IMR-90 (cell line): ENCODE data around the gene EIF6. TPM values are rescaled to one million over a fixed set of nuclear protein-coding genes. Genes with fewer than 3 reads are reported as not detected.

Experiments used
- ATAC-seq: fragments of 200-7000 bp; cut with Tn5 transposase; 2 replicates; pipeline ENCODE4 v1.9.1; 2020; ENCODE audit warnings: low read depth, mild to moderate bottlenecking, moderate library complexity
- BruUV-seq: library from RNA; stranded (reverse); fragments of 400-500 nt; replicated peaks from 2 replicates; lab custom pipeline; 2021; lab: Mats Ljungman, UMichigan
- CTCF ChIA-PET: fragments of 300-600 bp; formaldehyde crosslinking; extraction: SDS; loops from one replicate; lab custom pipeline; 2021; ENCODE audit warnings: antibody characterized with exemption; lab: Yijun Ruan, JAX
- POLR2A ChIA-PET: fragments of 300-600 bp; sonication (Branson Sonifier 250); formaldehyde crosslinking; loops from one replicate; lab custom pipeline; 2022; ENCODE audit warnings: antibody characterized with exemption; ENCODE audit not compliant: unreplicated experiment; lab: Charles Lee
- DNase-seq: peaks from one replicate; pipeline ENCODE4 v3.0.0; 2013
- H2AFZ ChIP-seq: replicated peaks from 2 replicates; pipeline ENCODE3; 2013; ENCODE audit warnings: low read length, mild to moderate bottlenecking; ENCODE audit not compliant: poor library complexity
- H2AK5ac ChIP-seq: 2 replicates; pipeline ENCODE4 v1.6.1; 2013; ENCODE audit warnings: low read depth, low read length, inconsistent platforms
- H2AK9ac ChIP-seq: replicated peaks from 2 replicates; pipeline ENCODE3; 2013; ENCODE audit warnings: mild to moderate bottlenecking, low read depth, low read length, moderate library complexity; ENCODE audit not compliant: poor library complexity
- H2BK120ac ChIP-seq: 2 replicates; pipeline ENCODE4 v1.6.1; 2013; ENCODE audit warnings: low read depth, low read length, inconsistent platforms
- H2BK15ac ChIP-seq: 3 replicates; pipeline ENCODE4 v1.6.1; 2013; ENCODE audit warnings: low read depth, low read length, inconsistent platforms
- H2BK20ac ChIP-seq: 2 replicates; pipeline ENCODE4 v1.6.1; 2013; ENCODE audit warnings: low read depth, mild to moderate bottlenecking, inconsistent platforms, low read length, moderate library complexity
- H2BK5ac ChIP-seq: 2 replicates; pipeline ENCODE4 v1.6.1; 2013; ENCODE audit warnings: mild to moderate bottlenecking, low read depth, low read length, inconsistent platforms; ENCODE audit not compliant: poor library complexity, severe bottlenecking
- H3K14ac ChIP-seq: replicated peaks from 2 replicates; pipeline ENCODE4 v1.6.1; 2013; ENCODE audit warnings: low read depth, low read length, inconsistent platforms
- H3K18ac ChIP-seq: 2 replicates; pipeline ENCODE4 v1.6.1; 2013; ENCODE audit warnings: low read depth, low read length, control low read depth
- H3K23ac ChIP-seq: 2 replicates; pipeline ENCODE4 v1.6.1; 2013; ENCODE audit warnings: low read depth, low read length, inconsistent platforms
- H3K27ac ChIP-seq: 2 replicates; pipeline ENCODE4 v1.5.1; 2013; ENCODE audit warnings: mild to moderate bottlenecking, control low read depth, low read length; ENCODE audit not compliant: insufficient read depth
- H3K27me3 ChIP-seq: 2 replicates; pipeline ENCODE4 v1.6.1; 2013; ENCODE audit warnings: low read length; ENCODE audit not compliant: control insufficient read depth, insufficient read depth
- H3K36me3 ChIP-seq: 2 replicates; pipeline ENCODE4 v1.6.1; 2013; ENCODE audit warnings: low read length, mixed read lengths; ENCODE audit not compliant: control insufficient read depth, insufficient read depth
- H3K4ac ChIP-seq: 2 replicates; pipeline ENCODE4 v1.6.1; 2013; ENCODE audit warnings: low read depth, low read length, inconsistent platforms
- H3K4me1 ChIP-seq: 2 replicates; pipeline ENCODE4 v1.6.1; 2013; ENCODE audit warnings: low read length, mixed read lengths; ENCODE audit not compliant: control insufficient read depth, insufficient read depth
- H3K4me2 ChIP-seq: 2 replicates; pipeline ENCODE4 v1.6.1; 2013; ENCODE audit warnings: low read depth, mild to moderate bottlenecking, control low read depth, low read length, moderate library complexity
- H3K4me3 ChIP-seq: 2 replicates; pipeline ENCODE4 v1.5.1; 2013; ENCODE audit warnings: low read depth, mild to moderate bottlenecking, control low read depth, low read length, moderate library complexity; ENCODE audit not compliant: insufficient read depth
- H3K56ac ChIP-seq: 2 replicates; pipeline ENCODE4 v1.6.1; 2013; ENCODE audit warnings: low read length, inconsistent platforms; ENCODE audit not compliant: insufficient read depth; ENCODE audit errors: extremely low read depth
- H3K79me1 ChIP-seq, 2 experiments: 2 replicates each; pipeline ENCODE4 v1.6.1; 2013; ENCODE audit warnings: low read length in 2 of 2, inconsistent platforms in 1 of 2, low read depth in 1 of 2
- H3K9ac ChIP-seq: 2 replicates; pipeline ENCODE4 v1.6.1; 2013; ENCODE audit warnings: low read depth, low read length, control low read depth
- H3K9me1 ChIP-seq: 2 replicates; pipeline ENCODE4 v1.6.1; 2013; ENCODE audit warnings: low read length, inconsistent platforms; ENCODE audit not compliant: insufficient read depth
- H3K9me3 ChIP-seq: 2 replicates; pipeline ENCODE4 v1.6.1; 2013; ENCODE audit warnings: low read length; ENCODE audit not compliant: control insufficient read depth, insufficient read depth
- H4K20me1 ChIP-seq: 2 replicates; pipeline ENCODE4 v1.6.1; 2013; ENCODE audit warnings: low read length, inconsistent platforms; ENCODE audit not compliant: insufficient read depth
- H4K5ac ChIP-seq: 2 replicates; pipeline ENCODE4 v1.6.1; 2013; ENCODE audit warnings: mild to moderate bottlenecking, low read depth, low read length, control low read depth
- H4K8ac ChIP-seq, 2 experiments: 2 replicates each; pipeline ENCODE4 v1.6.1; 2013; ENCODE audit warnings: low read depth in 2 of 2, low read length in 2 of 2, control low read depth in 1 of 2, inconsistent platforms in 1 of 2
- H4K91ac ChIP-seq: 2 replicates; pipeline ENCODE4 v1.6.1; 2013; ENCODE audit warnings: low read depth, low read length, inconsistent platforms; ENCODE audit not compliant: insufficient read depth
- CHD1 ChIP-seq: IDR thresholded peaks from 2 replicates; pipeline ENCODE4 v1.6.1; 2012; ENCODE audit warnings: low read depth, low read length, improper control_type of control experiment
- MAZ ChIP-seq: IDR thresholded peaks from 2 replicates; pipeline ENCODE4 v1.6.1; 2012; ENCODE audit warnings: low read depth, mild to moderate bottlenecking, low read length, improper control_type of control experiment, moderate library complexity, borderline replicate concordance
- RAD21 ChIP-seq: IDR thresholded peaks from 2 replicates; pipeline ENCODE4 v1.6.1; 2012; ENCODE audit warnings: low read length, improper control_type of control experiment
- SMC3 ChIP-seq: fragments of 150-350 bp; IDR thresholded peaks from 2 replicates; pipeline ENCODE4 v1.6.1; 2016; ENCODE audit warnings: low read depth, mild to moderate bottlenecking, antibody characterized with exemption, low read length, moderate library complexity
- WGBS, 2 experiments: methylation state at CpG; one replicate each; pipeline versions ENCODE4 v1.1.5 to v1.1.7; 2013; ENCODE audit warnings: missing lambda C conversion rate in 2 of 2; ENCODE audit not compliant: insufficient read length in 1 of 2; ENCODE audit errors: extremely low coverage in 2 of 2; 5-methylcytosine and 5-hydroxymethylcytosine counted together
- dilution Hi-C: fragments of 300-500 bp; cut with HindIII; formaldehyde crosslinking; loops from one replicate; pipeline ENCODE4 v1.14.3; 2018; ENCODE audit warnings: low sequenced_read_pairs; ENCODE audit not compliant: unreplicated experiment
- in situ Hi-C: fragments of 300-500 bp; cut with MboI; formaldehyde crosslinking; loops from 3 replicates; pipeline ENCODE4 v1.14.3; 2019; ENCODE audit warnings: low sequenced_read_pairs, inconsistent platforms, mixed read lengths
- intact Hi-C: fragments of 100-400 bp; cut with micrococcal nuclease; formaldehyde crosslinking; loops from 2 replicates; pipeline ENCODE4 v1.10.0; 2022
- polyA plus RNA-seq, 3 experiments: library from polyadenylated mRNA; depleted of rRNA; stranded (reverse); fragments of >200 nt; gene quantifications; 2 replicates each; pipeline ENCODE4 v1.2.3, GENCODE V29; 2012; ENCODE audit warnings: low replicate concordance in 1 of 3
- total RNA-seq: library from RNA; depleted of rRNA; stranded (reverse); fragments of >200 nt; gene quantifications from 2 replicates; pipeline ENCODE4 v1.2.3, GENCODE V29; 2012
- TF ChIP-seq, protein P1 (sequence below): conservative IDR thresholded peaks from 2 replicates; pipeline ENCODE4 v1.5.1; 2012; ENCODE audit warnings: mild to moderate bottlenecking, low read depth, low read length, improper control_type of control experiment
- TF ChIP-seq, protein P2 (sequence below): fragments of 150-350 bp; IDR thresholded peaks from 2 replicates; pipeline ENCODE4 v1.6.1; 2016; ENCODE audit warnings: low read depth, mild to moderate bottlenecking, low read length, moderate library complexity, borderline replicate concordance

The EIF6 gene
- total and polyA plus RNA-seq, 2 of the 4 experiments (the other 2 are of a cell fraction): 215 to 227 TPM

DNA sequence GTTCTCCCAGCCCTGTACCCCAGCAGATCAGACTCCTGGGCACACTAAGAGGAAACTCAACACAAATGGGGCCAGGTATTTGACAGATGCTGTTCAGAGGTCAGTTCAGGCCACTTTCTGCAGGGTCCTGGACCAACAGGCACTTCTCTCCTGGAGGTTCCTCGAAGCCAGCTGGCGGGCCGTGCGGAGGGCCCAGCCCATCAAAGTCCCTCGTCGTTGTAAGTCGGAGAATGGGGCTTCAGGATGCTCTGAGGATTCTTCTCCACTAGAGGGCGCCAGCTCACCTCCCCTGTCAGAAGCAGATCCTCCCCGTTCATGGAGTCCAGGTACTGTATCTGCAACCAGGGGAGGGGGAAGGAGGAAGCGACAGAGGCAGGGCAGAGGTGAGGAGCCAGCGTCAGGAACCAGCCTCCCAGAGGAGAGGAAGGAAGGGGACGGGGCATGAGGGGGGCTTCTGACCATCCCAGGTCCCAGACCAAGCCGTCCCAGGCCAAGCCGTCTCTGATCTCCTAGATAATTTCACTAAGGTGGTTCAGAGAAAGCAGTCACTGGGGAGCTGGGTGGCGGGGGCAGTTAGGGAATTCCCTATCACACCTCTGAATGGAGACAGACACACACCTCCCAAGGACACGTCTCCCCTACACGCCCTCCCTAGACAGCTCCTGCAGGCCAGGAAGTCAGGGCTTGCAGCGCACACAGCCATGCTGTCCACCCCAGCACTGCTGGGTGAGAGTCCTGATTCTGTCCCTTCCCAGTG is 19.3 kb upstream of the EIF6 start:
- no CpG with 5 or more reads among the region's 18 CpGs for WGBS, 2 experiments
- intact Hi-C loops (loop anchor here (1.0 to 5.0 kb wide), 3 partner anchors 68 to 143 kb away; no protein-coding TSS in a partner anchor), dilution Hi-C loops (no loop called here), in situ Hi-C loops (no loop called here)
- H3K23ac ChIP-seq: peak overlapping the region; percentile 83
- H4K5ac ChIP-seq: peak overlapping the region; percentile 84
- peak overlapping the region; percentile 82 for H3K14ac ChIP-seq
- ChIA-PET POLR2A (interaction anchor here (1.3 to 1.5 kb wide), 2 partner anchors 139 to 145 kb away, joined by 3 read pairs; no protein-coding TSS in a partner anchor), CTCF (interaction anchor here (0.6 to 2.5 kb wide), 10 partner anchors 13 to 183 kb away, joined by 3 to 13 read pairs (median 4); partner anchors contain the start of gene EIF6)
- no TSS peak for BruUV-seq
- no peak overlapping the region for H3K4me3 ChIP-seq
- H4K20me1 ChIP-seq: no peaks in the 10 kb centered on the region
- peak overlapping the region; percentile 94 for H2BK20ac ChIP-seq
- peak overlapping the region; percentile 63 for H2AFZ ChIP-seq
- peaks cover 59% of the 10 kb centered on the region for H3K4me1 ChIP-seq
- no peaks in the 10 kb centered on the region for H3K36me3 ChIP-seq
- peak overlapping the region; percentile 85 for H2AK9ac ChIP-seq
- DNase-seq (peak; percentile 92), ATAC-seq (peak; percentile 33)
- H3K27ac ChIP-seq: peak overlapping the region; percentile 85
- peak overlapping the region; percentile 99 for H3K4ac ChIP-seq
- peak overlapping the region; percentile 98; the same call in 2 of the 3 replicates for H2BK15ac ChIP-seq
- peak overlapping the region; percentile 92 for H2BK5ac ChIP-seq
- H2AK5ac ChIP-seq: peak overlapping the region; percentile 99
- TF ChIP-seq SMC3: peak; percentile 85
- peak; percentile 96 for TF ChIP-seq RAD21
- TF ChIP-seq, protein P1, sequence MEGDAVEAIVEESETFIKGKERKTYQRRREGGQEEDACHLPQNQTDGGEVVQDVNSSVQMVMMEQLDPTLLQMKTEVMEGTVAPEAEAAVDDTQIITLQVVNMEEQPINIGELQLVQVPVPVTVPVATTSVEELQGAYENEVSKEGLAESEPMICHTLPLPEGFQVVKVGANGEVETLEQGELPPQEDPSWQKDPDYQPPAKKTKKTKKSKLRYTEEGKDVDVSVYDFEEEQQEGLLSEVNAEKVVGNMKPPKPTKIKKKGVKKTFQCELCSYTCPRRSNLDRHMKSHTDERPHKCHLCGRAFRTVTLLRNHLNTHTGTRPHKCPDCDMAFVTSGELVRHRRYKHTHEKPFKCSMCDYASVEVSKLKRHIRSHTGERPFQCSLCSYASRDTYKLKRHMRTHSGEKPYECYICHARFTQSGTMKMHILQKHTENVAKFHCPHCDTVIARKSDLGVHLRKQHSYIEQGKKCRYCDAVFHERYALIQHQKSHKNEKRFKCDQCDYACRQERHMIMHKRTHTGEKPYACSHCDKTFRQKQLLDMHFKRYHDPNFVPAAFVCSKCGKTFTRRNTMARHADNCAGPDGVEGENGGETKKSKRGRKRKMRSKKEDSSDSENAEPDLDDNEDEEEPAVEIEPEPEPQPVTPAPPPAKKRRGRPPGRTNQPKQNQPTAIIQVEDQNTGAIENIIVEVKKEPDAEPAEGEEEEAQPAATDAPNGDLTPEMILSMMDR: peak; percentile 94
- peak; percentile 73; the same call in 1 of the 2 replicates for TF ChIP-seq MAZ
- TF ChIP-seq CHD1: no peak; the same call in 1 of the 2 replicates
- TF ChIP-seq, protein P2, sequence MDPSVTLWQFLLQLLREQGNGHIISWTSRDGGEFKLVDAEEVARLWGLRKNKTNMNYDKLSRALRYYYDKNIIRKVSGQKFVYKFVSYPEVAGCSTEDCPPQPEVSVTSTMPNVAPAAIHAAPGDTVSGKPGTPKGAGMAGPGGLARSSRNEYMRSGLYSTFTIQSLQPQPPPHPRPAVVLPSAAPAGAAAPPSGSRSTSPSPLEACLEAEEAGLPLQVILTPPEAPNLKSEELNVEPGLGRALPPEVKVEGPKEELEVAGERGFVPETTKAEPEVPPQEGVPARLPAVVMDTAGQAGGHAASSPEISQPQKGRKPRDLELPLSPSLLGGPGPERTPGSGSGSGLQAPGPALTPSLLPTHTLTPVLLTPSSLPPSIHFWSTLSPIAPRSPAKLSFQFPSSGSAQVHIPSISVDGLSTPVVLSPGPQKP: no peak
- no peaks in the 10 kb centered on the region for H3K9me3 ChIP-seq
- no peaks in the 10 kb centered on the region for H3K27me3 ChIP-seq
- H4K91ac ChIP-seq: peak overlapping the region; percentile 99
- H2BK120ac ChIP-seq: peak overlapping the region; percentile 96
- H3K9ac ChIP-seq: 0 out of 2 replicates have a peak overlapping the region, but pooled peaks have one; percentile 1
- peak overlapping the region; percentile 78 for H3K18ac ChIP-seq
- no peak overlapping the region for H3K4me2 ChIP-seq
- peaks cover 52% of the 10 kb centered on the region for H3K9me1 ChIP-seq
- peak overlapping the region; percentile 66 to 95 for H4K8ac ChIP-seq
- peak overlapping the region; percentile 53; the same call in 1 of the 2 replicates for H3K56ac ChIP-seq
- peaks cover 0 to 42% of the 10 kb centered on the region in 2 experiments; a peak in 2 of 4 replicates for H3K79me1 ChIP-seq
